HG02938 (cell line): ENCODE data around the gene PLA2G4F.

Source experiments
- ATAC-seq: cut with Tn5 transposase; IDR thresholded peaks from one replicate; pipeline ENCODE4 v1.9.1; 2021; ENCODE audit warnings: mild to moderate bottlenecking, moderate library complexity; ENCODE audit not compliant: unreplicated experiment

Gene PLA2G4F

DNA sequence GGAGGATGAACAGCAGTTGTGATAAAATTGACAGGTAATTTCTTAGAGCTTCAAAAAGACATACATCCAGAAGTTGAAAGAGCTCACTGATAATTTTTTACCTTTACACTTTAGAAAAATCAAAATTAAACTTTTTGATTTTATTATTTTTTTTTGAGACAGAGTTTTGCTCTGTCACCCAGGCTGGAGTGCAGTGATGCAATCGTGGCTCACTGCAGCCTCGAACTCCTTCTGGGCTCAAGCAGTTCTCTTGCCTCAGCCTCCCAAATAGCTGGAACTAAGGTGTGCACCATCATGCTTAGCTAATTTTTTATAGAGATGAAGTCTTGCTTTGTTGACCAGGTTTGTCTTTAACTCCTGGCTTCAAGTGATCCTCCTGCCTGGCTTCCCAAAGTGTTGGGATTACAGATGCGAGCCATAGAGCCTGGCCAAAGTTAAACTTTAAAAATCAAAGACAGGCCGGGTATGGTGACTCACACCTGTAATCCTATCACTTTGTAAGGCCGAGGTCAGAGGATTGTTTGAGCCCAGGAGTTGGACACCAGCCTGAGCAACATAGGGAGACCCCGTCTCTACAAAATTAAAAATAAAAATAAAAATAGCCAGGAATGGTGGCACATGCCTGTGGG lies 21.7 kb downstream of the PLA2G4F start:
- no peak for ATAC-seq

- no peak for ATAC-seq
Measured at GRCh38 chr15:42133886-42134502, 22.4 kb downstream of the PLA2G4F start.

- ATAC-seq, result no peak
Measured at GRCh38 chr15:42133356-42133755, 23.1 kb downstream of the PLA2G4F start.

- ATAC-seq, result no peak
Measured at GRCh38 chr15:42131826-42132806, 24.3 kb downstream of the PLA2G4F start.

- no peak for ATAC-seq
Measured at GRCh38 chr15:42131006-42131405, 25.4 kb downstream of the PLA2G4F start.

GRCh38 chr15:42130246-42130986 lies 26.0 kb downstream of the PLA2G4F start:
- ATAC-seq, result no peak

DNA sequence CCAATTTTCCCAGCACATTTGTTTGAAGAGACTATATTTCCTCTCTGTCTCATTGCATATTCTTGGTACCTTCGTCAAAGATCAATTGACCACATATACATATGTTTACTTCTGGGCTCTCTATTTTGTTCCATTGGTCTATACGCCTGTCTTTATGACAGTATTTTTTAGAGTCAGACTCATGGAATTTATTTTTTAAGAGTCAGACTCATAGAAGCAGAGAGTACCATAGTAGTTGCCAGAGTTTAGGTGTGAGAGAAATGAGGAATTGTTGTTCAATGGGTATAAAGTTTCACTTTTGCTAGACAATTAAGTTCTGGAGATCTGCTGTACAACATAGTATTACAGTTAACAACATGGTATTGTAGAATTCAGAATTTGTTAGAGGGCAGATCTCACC lies 27.1 kb downstream of the PLA2G4F start:
- ATAC-seq, result no peak

GRCh38 chr15:42128476-42128875 lies 28.0 kb downstream of the PLA2G4F start:
- ATAC-seq, result no peak

- no peak for ATAC-seq
Measured at GRCh38 chr15:42123546-42123945, 32.9 kb downstream of the PLA2G4F start.

DNA sequence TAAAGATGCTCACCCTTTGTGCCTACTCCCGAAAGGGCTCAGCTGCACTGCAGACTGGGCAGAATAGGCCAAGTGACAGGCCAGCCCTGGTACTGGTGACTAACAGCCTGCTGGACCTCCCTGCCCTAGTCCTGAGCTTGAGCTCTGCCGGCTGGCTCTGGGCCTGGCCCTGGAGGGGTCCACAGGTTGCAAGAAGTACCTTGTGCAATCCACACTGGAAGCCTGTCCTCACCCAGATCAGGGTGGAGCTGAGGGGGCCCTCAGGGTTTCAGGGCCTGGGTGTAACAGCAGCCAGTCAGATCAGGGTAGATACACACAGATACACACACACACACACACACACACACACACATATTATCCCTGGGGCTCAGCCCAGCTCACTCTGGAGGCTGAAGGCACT lies 34.8 kb downstream of the PLA2G4F start:
- ATAC-seq, result no peak

- ATAC-seq, result no peak
Measured at GRCh38 chr15:42121021-42121420, 35.4 kb downstream of the PLA2G4F start.

GRCh38 chr15:42120285-42120684 lies 36.2 kb downstream of the PLA2G4F start:
- no peak for ATAC-seq

DNA sequence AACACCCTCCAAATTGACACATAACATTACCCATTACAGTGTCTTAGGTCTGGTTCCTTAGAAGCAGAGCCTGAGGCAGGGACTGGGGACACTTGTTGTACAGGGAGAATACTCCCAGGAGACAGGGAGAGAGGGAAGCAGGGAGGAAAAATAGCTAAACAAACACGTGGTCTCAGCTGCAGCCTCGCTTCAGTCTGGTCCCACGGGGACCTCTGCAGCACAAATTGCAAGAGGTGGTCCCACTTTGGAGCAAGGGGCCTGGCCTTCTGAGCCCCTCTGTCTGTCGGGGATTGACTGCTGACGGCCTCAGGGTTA lies 37.0 kb downstream of the PLA2G4F start:
- ATAC-seq, result no peak

- no peak for ATAC-seq
Measured at GRCh38 chr15:42118650-42119445, 37.6 kb downstream of the PLA2G4F start.

DNA sequence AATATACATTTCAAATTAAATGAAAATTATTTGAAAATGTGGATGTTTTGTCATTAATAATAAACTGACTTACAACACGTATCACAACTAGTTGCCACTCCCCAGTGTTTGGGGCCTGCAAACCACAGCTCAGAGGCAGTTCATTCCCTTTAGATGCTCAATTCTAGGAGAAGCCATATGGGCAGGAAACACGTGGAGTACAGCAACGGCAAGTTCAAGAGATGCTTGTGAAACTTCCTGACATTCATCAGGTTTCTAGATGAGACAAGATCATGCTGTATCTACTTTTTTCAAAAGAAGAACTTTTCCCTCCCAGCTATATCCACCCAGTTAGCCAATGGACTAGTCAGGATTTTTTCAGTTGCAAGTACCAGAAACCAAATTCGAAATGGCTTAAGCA lies 44.5 kb downstream of the PLA2G4F start:
- ATAC-seq, result no peak

DNA sequence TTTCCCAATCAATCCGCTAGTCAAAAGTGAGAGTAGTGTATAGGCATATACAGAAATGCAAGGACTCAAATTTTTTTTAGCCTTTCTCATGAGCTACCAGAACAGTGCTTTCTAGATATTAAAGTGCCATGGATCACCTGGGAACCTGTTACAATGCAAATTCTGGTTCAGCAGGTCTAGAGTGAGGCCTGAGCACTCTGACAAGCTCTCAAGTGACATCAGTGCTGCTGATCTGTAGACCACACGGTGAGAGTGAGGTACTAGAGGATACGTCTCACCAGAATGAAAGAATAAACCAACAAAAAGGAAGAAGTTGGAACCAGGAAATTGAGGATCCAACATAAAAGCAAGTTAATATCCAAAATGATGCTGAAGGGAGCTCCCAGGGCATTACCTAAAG lies 46.1 kb downstream of the PLA2G4F start:
- no peak for ATAC-seq

DNA sequence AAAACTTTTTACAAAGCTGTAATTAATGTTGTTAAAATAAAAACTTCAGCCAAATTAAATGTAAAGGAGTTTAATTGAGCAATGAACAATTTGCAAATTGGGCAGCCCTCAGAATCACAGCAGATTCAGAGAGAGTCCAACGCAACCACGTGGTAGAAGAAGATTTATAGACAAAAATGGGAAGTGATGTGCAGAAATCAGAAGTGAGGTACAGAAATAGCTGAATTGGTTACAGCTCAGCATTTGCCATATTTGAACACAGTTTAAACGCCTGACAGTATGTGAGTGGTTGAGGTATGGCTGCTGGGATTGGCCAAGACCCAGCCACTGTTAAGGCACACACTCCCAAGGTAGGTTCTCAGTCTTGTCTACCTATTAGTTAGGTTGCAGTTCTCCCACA lies 47.6 kb downstream of the PLA2G4F start:
- no peak for ATAC-seq

GRCh38 chr15:42108189-42108588 lies 48.2 kb downstream of the PLA2G4F start:
- no peak for ATAC-seq

GRCh38 chr15:42107473-42107872 lies 49.0 kb downstream of the PLA2G4F start:
- no peak for ATAC-seq

DNA sequence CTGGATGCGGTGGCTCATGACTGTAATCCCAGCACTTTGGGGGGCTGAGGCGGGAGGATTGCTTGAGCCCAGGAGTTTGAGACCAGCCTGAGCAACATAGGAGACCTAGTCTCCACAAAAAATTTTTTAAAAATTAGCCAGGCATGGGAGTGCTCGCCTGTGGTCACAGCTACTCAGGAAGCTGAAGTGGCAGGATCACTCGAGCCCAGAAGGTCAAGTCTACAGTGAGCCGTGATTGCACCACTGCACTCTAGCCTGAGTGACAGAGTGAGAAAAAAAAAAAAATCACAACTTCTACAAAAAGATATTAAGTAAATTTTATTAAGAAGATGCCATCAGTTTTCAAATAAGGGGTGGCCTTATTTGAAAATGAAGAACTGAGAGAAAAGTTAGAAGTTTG lies 50.1 kb downstream of the PLA2G4F start:
- no peak for ATAC-seq
